ENCODE measurements around the gene ARMC9.
"Not testable (repeated sequence)": the region's sequence is repeated elsewhere in the genome, so short reads cannot be mapped to it uniquely, and the experiment has no call there.

Gene ARMC9

DNA sequence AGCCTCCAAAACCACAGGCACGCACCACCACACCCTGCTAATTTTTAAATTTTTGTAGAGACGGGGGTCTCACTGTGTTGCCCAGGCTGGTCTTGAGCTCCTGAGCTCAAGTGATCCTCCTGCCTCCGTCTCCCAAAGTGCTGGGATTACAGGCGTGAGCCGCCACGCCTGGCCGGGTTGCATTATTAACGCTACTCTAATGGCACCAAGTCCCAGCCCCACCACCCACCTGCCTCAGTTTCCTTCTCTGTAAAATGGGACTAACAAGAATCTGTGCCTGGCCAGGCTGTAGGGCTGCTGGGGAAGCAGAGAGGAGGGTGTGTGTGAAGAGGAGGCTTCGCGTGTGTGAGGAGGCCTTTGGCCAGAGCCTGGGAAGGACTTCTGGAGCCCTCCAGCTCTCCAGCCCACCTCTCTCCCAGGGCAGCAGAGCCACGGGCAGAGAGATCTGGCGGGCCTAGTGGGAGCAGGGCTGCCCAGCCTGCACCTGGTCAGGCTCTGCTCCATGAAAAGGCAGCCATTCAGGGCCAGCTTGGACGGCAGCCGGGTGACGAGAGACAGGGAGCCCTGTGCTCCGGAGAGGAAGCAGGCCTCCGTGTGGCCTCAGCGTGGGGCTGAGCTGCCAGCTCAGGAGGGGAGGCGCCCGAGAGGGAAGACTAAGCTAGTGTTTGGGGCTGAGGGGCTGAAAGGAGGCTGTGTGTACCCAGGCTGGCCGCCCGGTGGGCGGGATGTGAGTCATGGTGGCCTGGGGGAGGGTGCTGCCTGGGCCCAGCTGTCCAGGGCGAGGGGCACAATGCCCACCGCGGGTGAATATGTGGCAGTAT, 189.7 kb downstream of the ARMC9 start:
- no peak for DNase-seq

DNA sequence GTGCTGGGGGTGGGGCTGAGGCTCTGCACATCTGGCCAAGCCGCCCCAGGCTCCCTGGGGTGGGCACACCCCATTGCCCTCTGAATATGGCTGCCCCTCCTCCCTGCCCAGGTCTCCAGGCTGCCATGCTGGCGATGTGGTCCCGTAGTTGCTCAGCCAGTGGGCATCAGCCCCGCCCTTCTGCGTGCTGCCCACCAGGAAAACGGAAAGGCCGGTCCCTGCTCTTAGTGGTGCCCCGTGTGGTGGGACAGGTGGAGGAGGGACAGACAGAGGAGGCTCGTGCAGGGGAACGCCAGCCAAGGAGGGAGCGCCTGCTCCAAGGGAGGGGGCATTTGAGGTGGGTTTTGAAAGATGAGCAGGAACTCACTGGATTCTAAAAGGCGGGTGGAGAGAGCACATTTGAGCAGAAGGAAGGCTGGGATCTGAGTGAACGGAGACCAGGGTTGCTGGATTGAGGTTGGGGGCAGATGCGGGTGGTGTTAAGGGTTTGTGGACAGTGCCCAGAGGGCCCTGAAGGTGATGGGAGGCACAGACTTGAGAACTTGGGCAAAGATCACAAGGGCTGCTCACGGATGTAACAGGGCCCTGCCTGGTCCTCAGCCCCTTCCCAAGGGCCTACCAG, 190.4 kb downstream of the ARMC9 start:
- DNase-seq, result no peak

DNA sequence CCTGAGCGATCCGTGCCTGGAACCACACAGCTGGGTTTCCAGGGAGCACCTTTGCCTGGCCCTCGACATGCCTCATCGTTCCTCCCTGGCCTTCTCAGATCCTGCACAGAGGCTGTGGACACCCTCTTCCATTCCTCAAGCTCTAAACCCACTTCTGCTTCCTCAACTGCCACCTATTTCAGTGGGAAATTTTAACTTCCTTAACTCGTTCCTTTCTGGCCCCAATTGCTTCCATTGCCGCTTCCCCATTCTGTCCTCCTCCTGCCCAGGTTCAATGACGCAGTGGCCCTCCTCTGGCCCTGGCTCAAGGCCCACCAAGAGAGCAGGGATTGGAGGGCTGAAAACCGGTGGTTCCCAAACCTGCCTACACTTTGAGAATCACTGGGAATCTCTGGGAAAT, 192.2 kb downstream of the ARMC9 start:
- no peak for DNase-seq

DNA sequence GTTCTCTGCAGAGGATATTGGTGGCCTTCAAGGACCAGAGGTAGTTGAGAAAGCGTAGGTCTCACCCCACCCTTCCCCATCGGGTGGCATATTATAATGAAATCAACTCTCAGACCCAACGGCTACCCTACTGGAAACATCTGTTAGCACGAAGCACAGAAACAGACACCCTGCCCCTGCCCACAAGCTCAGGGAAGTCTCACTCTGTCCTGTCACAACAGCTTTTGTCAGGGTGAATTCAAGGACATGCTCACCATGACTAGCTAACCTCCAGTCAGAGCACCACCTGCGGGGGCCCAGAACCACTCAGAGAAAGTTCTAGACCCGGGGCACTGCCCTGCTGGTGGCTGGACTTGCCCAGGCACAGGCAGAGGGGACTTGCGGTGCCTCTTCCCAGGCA, 193.6 kb downstream of the ARMC9 start:
- DNase-seq, result no peak

DNA sequence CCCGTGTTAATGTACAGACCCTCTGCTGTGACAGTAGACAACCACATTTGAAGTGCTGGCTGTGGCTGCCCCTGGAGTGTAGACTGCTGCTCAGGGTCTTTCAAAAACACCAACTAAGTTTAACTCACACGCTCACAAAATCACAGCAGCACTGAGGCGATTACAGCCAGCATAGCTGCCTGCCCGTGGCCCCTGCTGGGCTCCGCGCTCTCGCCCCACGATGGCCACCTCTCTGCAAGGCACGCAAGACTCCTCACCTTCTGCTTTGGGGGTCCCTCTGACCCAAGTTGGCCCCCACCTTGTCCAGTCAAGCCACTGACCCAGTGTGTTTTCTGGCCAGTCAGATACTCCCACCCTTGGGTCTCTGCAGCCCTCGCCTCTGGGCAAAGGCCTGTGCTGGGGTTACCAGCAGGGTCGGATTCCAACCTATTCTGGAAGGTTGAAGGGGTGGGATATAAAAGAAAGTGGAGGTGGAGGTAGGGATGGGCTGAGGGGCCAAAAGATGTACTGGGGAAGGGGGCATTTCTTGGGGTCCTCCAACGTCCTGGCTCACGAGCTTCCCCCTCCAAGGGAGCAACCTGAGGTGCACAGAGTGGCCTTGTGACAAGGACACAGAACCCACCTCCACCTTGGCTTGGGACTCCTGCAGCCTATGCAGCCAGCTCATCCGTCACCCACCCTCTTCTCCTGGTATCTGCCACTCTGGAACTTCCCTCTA, 194.2 kb downstream of the ARMC9 start:
- no peak for DNase-seq

DNA sequence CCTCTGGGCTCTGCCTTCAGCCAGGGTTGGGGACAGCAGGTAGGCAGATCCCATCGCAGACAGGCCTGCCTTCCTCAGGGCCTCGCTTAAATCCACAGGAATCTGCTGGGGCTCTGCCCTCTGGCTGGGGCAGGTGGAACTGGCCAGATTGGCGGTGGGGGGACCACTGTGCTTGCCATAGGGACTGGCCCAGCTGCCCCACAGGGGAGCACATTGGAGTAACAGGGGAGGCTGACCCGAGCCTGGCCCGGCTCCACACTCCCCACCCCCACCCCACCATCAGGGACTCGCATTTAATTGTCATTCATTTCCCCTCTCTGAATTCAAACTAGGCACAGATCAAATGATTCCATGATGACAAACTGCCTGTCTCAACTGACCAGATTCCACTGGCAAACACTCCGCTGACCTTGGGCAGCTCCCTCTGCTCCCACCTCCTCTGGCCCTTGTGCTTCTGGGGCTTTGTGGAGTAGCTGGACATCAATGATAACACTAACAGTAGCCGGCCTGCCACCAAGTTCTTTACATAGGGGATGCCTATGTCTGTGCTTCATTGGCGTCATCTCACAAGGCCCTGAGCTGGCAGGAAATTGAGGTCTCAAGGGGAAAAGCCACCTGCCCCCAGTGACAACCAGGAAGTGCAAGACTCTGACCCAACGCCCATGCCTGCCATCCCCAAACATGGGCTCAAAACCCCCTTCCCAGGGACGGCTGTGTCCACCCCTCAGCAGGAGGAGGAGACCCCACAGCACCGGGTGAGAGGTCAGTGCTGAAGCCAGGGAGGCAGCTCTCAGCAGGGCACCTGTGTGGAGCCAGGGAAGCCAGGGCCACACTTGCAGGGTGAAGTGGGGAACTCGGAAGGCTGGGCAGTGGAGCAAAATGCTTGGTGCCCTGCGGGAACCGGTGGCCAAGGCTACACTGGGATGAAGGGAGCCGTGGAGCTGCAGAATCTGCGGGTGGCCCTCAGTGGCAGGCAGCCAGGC, 195.0 kb downstream of the ARMC9 start:
- no peak for DNase-seq

DNA sequence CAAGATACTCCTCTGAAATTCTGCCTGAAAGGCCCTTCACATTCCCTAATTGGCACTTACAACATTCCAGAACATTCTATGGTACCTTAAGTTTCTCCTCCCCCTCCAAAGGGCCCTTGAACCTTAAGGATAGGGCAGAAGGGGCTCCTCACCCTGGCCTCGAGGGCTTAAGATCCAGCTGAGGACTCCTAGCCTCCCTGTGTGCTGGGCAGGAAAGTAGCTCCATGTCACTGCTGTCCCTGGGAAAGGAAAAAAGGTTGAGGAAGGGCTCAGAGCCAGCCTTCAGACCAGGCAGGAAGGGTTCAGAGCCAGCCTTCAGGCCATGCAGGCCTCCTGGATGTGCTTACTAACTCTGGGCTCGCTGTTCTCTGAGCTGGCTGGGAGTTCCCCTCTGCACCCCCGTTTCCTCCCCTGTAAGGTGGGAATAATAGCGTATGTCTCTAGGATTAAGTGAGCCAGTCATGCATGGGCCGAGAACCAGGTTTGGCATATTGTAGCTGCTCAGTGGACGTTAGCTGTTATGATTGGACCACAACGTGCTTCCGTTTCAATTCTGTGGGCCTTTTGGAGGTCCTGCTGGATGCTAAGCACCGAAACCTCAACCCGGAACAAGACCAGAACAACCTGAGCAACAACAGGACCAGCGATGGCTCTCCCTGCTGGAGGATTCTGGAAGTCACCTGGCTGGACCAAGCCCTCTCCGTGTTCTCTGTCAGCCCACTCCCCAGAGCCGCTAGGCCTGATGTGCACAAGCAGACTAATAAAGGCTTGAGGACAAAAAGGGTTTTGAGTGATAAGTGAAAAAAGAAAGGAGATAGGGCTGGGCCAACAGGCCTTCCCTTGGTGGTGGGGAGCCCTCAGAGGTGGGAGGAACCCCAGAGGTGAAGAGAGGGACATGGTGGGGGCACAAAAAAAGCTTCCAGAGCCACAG, 196.0 kb downstream of the ARMC9 start:
- DNase-seq, result no peak

DNA sequence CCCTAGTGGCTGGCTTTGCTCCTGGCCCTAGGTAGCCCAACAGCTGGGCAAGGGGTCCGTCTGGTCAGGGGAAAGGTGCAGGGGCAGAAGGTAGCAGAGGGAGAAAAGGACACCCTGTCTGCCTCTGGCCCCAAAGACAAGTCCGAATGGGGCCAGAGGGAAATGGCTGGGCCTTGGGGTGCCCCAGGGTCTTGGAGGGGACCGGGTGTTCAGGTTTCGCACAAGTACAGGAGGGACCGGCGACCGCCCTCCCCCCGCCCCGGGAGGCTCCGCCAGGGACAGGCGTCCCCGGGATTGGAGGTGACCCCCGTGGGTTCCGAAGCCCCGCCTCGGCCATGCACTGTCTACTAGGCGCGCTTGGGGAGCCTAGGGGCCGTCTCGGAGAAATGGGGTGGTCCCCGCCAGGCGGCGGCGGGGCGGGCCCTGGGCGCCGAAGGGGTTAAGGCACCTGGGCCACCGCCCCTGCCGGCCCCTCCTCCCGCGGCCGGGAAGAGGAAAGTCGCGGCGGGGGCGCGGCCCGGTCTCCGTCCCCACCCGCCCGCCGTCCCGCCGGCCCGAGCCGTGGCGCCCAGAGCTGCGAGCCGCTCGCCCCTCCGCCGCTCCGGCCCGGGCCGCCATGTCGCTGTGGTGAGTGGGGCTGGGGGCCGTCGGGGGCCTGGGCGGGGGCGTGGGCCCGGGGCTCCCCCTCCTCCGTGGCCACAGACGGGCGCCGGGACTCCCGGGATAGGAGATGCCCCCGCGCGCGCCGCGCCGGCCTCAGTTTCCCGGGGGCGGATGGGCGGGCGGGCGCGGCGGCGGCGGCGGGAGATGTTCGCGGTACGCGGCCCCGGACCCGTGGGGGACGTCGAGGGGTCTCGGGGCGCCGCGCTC, 197.0 kb downstream of the ARMC9 start, which contains the start of gene B3GNT7:
Gene B3GNT7 (plus strand): TSS at position 523 of the 870 bp plus-strand sequence. CDS start 94 bp downstream, at position 617.
- no peak for DNase-seq

DNA sequence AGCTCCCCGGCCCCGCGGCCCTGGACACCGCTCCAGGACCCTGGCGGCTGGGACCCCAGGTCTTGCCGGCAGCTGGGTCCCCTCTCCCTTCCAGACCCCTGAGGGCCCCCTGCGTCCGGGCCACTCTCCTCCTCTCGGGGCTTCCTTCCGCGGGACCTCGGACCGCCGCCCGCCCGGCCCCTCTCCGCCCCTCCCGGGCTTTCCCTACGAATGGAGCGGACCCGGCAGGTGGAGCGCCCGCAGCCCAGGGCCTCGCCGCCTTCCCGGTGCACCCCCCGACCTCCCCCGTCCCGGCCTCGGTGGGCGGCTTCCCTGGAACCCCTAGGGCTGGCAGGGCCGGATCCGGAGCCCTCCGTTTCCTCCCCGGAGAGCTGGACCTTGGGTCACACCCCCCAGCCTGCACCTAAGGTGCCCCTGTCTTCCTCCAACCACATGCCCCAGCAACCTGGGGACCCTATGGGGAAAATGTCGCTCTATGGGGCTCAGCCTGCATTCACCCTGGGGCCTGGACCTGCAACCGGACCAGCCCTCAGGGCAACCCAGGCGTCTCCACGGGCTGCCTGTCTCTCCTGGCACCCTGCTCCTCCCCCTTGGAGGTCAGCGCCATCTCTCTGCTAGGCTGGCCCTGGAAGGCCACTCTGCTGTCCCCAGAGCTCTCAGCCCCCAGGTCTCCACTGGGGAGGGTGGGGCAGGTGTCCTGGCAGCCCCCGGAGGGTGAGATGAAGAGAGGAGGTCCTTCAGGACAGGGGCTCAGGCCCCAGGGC, 197.8 kb downstream of the ARMC9 start:
- no peak for DNase-seq

DNA sequence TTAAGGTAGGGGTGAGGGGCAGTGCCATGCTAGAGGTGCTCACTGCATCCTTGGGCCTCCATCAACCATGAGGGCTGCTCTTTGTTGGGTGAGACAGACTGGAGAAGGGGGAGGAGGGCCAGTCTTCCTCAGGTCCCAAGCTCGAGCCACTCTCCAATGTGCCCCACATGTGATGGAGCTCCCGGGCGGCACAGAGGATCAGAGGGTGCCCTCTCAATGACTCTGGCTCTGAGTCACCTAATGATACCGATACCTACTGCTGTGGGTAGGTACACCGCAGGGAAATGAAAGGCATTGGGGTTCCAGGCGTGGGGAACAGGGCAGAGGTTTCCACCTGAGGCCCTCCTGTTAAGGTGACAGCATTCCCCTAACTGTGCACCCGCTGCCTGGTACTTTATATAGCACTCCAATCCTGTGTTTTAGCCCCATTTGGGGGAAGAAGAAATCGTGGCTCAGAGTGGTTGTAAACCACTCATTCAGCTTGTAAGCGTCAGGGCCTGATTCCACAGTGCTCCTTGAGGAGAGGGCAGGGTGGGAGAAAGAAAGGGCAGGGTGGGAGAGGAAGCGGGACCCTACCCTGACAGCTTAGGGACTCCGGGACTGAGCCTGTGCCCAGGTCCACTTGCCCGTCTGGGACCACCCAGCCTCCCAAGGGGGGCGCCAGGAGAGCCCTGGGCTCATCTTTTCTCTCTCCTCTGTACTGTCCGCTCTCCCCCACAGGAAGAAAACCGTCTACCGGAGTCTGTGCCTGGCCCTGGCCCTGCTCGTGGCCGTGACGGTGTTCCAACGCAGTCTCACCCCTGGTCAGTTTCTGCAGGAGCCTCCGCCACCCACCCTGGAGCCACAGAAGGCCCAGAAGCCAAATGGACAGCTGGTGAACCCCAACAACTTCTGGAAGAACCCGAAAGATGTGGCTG, 198.8 kb downstream of the ARMC9 start:
- no peak for DNase-seq

DNA sequence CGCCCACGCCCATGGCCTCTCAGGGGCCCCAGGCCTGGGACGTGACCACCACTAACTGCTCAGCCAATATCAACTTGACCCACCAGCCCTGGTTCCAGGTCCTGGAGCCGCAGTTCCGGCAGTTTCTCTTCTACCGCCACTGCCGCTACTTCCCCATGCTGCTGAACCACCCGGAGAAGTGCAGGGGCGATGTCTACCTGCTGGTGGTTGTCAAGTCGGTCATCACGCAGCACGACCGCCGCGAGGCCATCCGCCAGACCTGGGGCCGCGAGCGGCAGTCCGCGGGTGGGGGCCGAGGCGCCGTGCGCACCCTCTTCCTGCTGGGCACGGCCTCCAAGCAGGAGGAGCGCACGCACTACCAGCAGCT, 199.5 kb downstream of the ARMC9 start:
- DNase-seq, result no peak

DNA sequence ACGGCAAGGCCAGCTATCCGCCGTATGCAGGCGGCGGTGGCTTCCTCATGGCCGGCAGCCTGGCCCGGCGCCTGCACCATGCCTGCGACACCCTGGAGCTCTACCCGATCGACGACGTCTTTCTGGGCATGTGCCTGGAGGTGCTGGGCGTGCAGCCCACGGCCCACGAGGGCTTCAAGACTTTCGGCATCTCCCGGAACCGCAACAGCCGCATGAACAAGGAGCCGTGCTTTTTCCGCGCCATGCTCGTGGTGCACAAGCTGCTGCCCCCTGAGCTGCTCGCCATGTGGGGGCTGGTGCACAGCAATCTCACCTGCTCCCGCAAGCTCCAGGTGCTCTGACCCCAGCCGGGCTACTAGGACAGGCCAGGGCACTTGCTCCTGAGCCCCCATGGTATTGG, 200.2 kb downstream of the ARMC9 start:
- no peak for DNase-seq

DNA sequence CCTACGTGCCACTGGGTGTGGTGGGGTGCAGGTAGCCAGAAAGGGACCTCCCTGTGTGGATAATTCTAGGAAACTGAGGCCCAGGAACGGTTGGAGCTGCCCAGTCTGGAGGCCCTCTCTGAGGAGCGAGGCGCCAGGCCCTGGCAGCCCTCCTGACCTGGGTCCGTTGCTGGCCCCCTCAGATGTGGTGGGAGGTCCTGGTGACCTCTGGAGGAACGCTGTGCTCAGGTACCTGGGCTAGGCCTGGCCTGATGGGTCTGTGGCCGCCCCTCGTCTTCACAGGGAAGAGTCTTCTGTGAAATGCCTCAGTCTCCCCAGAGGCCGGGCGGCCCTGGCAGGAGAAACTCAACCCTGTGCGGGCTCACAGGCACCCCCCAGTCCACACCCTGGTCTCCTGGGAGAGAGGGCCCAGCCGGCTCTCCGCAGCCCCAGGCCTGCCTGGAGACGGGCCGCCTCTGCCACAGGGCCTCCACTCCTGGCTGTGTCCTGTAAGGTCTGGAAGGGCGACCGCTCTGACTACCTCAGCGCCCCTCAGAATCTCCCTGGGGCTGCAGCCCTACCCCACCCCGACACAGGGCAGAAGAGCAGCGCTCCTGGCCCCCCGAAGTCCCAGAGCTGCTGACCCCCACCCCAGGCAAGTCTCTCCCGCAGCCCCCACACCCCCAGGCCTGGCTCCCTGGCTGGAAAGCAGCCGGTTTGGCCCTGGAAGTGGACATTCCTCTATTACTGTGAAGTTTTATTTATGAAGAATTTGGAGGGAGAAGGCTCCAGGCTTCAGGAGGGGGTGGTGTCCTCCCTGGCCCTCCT, 200.8 kb downstream of the ARMC9 start:
- DNase-seq, result no peak

DNA sequence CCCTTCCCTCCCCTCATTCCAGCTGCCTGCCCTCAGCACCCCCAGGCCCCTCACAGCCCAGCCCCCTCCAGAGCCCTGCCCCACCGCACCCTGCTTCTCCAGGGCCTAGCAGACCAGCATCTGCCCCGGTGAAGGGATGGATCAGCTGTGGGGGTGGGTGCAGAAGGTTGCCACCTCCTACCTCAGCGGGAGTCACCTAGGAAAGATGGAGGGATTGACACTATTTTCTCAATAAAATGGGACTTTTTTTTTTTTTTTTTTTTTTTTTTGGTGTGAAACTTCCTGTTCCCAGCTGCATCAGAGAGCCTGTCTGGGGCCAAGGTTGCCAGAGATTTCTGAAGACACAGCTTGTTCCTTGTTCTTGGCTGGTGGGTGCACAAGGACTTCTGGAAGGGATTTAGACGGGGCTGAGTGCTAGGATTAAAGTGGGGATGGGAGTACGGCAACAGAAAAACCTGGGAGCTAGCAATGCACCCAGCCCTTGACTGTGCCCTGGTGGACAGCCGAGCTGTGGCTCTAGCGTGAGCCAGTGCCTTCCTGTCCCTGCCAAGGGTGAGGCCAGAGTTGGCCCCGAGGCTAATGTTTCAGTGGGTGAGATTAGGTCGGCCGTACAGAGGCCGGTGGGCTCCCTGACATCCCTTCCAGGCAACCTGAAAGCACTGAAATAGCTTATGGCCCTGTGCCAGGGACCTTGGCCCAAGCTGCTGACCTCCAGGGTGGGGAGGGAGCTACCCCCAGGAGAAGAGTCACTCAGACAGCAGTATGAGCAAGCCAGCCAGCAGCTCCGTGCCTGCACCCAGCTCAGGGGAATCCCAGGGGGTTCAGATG, 201.6 kb downstream of the ARMC9 start:
- no peak for DNase-seq

DNA sequence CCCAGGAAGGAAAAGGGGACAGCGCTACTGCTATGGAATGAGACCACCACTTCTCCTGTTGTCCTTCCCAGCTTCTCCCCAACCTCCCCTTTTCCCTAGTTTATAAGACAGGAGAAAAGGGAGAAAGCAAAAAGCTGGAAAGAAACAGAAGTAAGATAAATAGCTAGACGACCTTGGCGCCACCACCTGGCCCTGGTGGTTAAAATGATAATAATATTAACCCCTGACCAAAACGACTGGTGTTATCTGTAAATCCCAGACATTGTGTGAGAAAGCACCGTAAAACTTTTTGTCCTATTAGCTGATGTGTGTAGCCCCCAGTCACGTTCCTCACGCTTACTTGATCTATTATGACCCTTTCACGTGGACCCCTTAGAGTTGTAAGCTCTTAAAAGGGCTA, 202.2 kb downstream of the ARMC9 start:
- not testable (repeated sequence) for DNase-seq

DNA sequence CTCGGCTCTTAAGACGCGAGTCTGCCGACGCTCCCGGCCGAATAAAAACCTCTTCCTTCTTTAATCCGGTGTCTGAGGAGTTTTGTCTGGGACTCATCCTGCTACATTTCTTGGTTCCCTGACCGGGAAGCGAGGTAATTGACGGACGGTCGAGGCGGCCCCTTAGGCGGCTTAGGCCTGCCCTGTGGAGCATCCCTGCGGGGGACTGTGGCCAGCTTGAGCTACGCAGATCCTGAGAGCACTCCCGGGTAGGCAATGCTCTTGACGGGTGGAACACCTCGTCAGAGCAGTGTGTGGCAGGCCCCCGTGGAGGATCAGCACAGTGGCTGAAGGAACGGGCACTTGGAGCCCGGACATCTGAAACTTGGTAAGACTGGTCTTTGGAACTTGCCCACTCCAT, 202.7 kb downstream of the ARMC9 start:
- not testable (repeated sequence) for DNase-seq
